ENCODE data around the gene ZDHHC8.
A peak's percentile ranks its signal among the peaks of the same experiment; 100 is the strongest.

The ZDHHC8 gene

GRCh38 chr22:20179455-20180244 is 48.0 kb downstream of the ZDHHC8 start:
- no peak for DNase-seq (ENCODE audit: low read depth)
- no peak overlapping the region for H3K4me3 ChIP-seq (ENCODE audit: control insufficient read depth, low read depth, low read length)
- TF ChIP-seq CTCF (conservative IDR thresholded peaks at IDR 0.05; ENCODE audit: control insufficient read depth, insufficient read depth, low read depth, low read length), result no peak

GRCh38 chr22:20180245-20180630 is 48.6 kb downstream of the ZDHHC8 start:
- H3K4me3 ChIP-seq (ENCODE audit: control insufficient read depth, low read depth, low read length), result no peak overlapping the region
- TF ChIP-seq CTCF (conservative IDR thresholded peaks at IDR 0.05; ENCODE audit: control insufficient read depth, insufficient read depth, low read depth, low read length), result peak; percentile 0
- no peak for DNase-seq (ENCODE audit: low read depth)

GRCh38 chr22:20180640-20181039 is 49.0 kb downstream of the ZDHHC8 start:
- no peak for DNase-seq (ENCODE audit: low read depth)
- no peak for TF ChIP-seq CTCF (conservative IDR thresholded peaks at IDR 0.05; ENCODE audit: control insufficient read depth, insufficient read depth, low read depth, low read length)
- no peak overlapping the region for H3K4me3 ChIP-seq (ENCODE audit: control insufficient read depth, low read depth, low read length)

- no peak for TF ChIP-seq CTCF (conservative IDR thresholded peaks at IDR 0.05; ENCODE audit: control insufficient read depth, insufficient read depth, low read depth, low read length)
- H3K4me3 ChIP-seq (ENCODE audit: control insufficient read depth, low read depth, low read length), result no peak overlapping the region
- DNase-seq (ENCODE audit: low read depth), result no peak
These were observed 49.7 kb downstream of the ZDHHC8 start for GRCh38 chr22:20181194-20181883.

- no peak for TF ChIP-seq CTCF (conservative IDR thresholded peaks at IDR 0.05; ENCODE audit: control insufficient read depth, insufficient read depth, low read depth, low read length)
- no peak for DNase-seq (ENCODE audit: low read depth)
- H3K4me3 ChIP-seq (ENCODE audit: control insufficient read depth, low read depth, low read length), result no peak overlapping the region
These were observed 50.3 kb downstream of the ZDHHC8 start for GRCh38 chr22:20181884-20182236.

GRCh38 chr22:20182365-20182764 is 50.8 kb downstream of the ZDHHC8 start:
- no peak for DNase-seq (ENCODE audit: low read depth)
- no peak for TF ChIP-seq CTCF (conservative IDR thresholded peaks at IDR 0.05; ENCODE audit: control insufficient read depth, insufficient read depth, low read depth, low read length)
- no peak overlapping the region for H3K4me3 ChIP-seq (ENCODE audit: control insufficient read depth, low read depth, low read length)
